HEK293 (cell line): ENCODE results near the gene TIMM17A.

Experiments
- FEZF1 ChIP-seq: fragments of 450-650 bp; formaldehyde crosslinking; IDR thresholded peaks from 2 replicates; pipeline ENCODE4 v1.5.1; 2016; ENCODE audit warnings: missing biosample characterization, missing genetic modification characterization
- GLIS1 ChIP-seq: fragments of 450-650 bp; formaldehyde crosslinking; IDR thresholded peaks from 2 replicates; pipeline ENCODE4 v1.5.1; 2016; ENCODE audit warnings: missing biosample characterization, missing genetic modification characterization
- MYNN ChIP-seq: fragments of 450-650 bp; formaldehyde crosslinking; IDR thresholded peaks from 2 replicates; pipeline ENCODE4 v1.5.1; 2016; ENCODE audit warnings: missing biosample characterization, missing genetic modification characterization, borderline replicate concordance
- OVOL3 ChIP-seq: fragments of 450-650 bp; formaldehyde crosslinking; IDR thresholded peaks from 2 replicates; pipeline ENCODE4 v1.5.1; 2016; ENCODE audit warnings: missing biosample characterization, missing genetic modification characterization
- TRIM28 ChIP-seq: IDR thresholded peaks from 2 replicates; pipeline ENCODE4 v1.6.1; 2011; ENCODE audit warnings: low read length, control low read depth, borderline replicate concordance
- ZFP37 ChIP-seq: fragments of 450-650 bp; formaldehyde crosslinking; IDR thresholded peaks from 2 replicates; pipeline ENCODE4 v1.5.1; 2016; ENCODE audit warnings: missing biosample characterization, missing genetic modification characterization
- ZFP41 ChIP-seq: fragments of 450-650 bp; formaldehyde crosslinking; IDR thresholded peaks from 2 replicates; pipeline ENCODE4 v1.5.1; 2016; ENCODE audit warnings: missing biosample characterization, missing genetic modification characterization, borderline replicate concordance
- ZIC2 ChIP-seq: fragments of 450-650 bp; formaldehyde crosslinking; IDR thresholded peaks from 2 replicates; pipeline ENCODE4 v1.5.1; 2016; ENCODE audit warnings: missing biosample characterization, missing genetic modification characterization
- ZNF132 ChIP-seq: fragments of 450-650 bp; formaldehyde crosslinking; IDR thresholded peaks from 2 replicates; pipeline ENCODE4 v1.5.1; 2017; ENCODE audit warnings: missing biosample characterization, missing genetic modification characterization, borderline replicate concordance
- ZNF16 ChIP-seq: fragments of 450-650 bp; formaldehyde crosslinking; IDR thresholded peaks from 2 replicates; pipeline ENCODE4 v1.5.1; 2016; ENCODE audit warnings: low read depth, missing biosample characterization, missing genetic modification characterization
- ZNF175 ChIP-seq: fragments of 450-650 bp; formaldehyde crosslinking; IDR thresholded peaks from 2 replicates; pipeline ENCODE4 v1.5.1; 2016; ENCODE audit warnings: missing biosample characterization, missing genetic modification characterization
- ZNF223 ChIP-seq: fragments of 450-650 bp; formaldehyde crosslinking; IDR thresholded peaks from 2 replicates; pipeline ENCODE4 v1.5.1; 2016; ENCODE audit warnings: missing biosample characterization, missing genetic modification characterization
- ZNF341 ChIP-seq: fragments of 450-650 bp; formaldehyde crosslinking; IDR thresholded peaks from 2 replicates; pipeline ENCODE4; 2016; ENCODE audit warnings: low read depth, missing biosample characterization, missing genetic modification characterization
- ZNF433 ChIP-seq: fragments of 450-650 bp; formaldehyde crosslinking; IDR thresholded peaks from 2 replicates; pipeline ENCODE4 v1.5.1; 2016; ENCODE audit warnings: missing biosample characterization, missing genetic modification characterization, low read depth
- ZNF561 ChIP-seq: fragments of 450-650 bp; IDR thresholded peaks from 2 replicates; pipeline ENCODE4 v1.5.1; 2018; ENCODE audit warnings: missing biosample characterization, missing genetic modification characterization, borderline replicate concordance
- ZSCAN23 ChIP-seq: fragments of 450-650 bp; formaldehyde crosslinking; IDR thresholded peaks from 2 replicates; pipeline ENCODE4 v1.5.1; 2016; ENCODE audit warnings: missing biosample characterization, missing genetic modification characterization
- TF ChIP-seq, protein P1 (sequence below): fragments of 450-650 bp; formaldehyde crosslinking; IDR thresholded peaks from 2 replicates; pipeline ENCODE4 v1.5.1; 2017; ENCODE audit warnings: missing biosample characterization, missing genetic modification characterization
- TF ChIP-seq, protein P2 (sequence below): fragments of 450-650 bp; formaldehyde crosslinking; IDR thresholded peaks from 2 replicates; pipeline ENCODE4 v1.5.1; 2016; ENCODE audit warnings: missing biosample characterization, missing genetic modification characterization
- TF ChIP-seq, protein P3 (sequence below): fragments of 450-650 bp; formaldehyde crosslinking; IDR thresholded peaks from 2 replicates; pipeline ENCODE4 v1.5.1; 2017; ENCODE audit warnings: missing biosample characterization, missing genetic modification characterization
- TF ChIP-seq, protein P4 (sequence below): fragments of 450-650 bp; IDR thresholded peaks from 2 replicates; pipeline ENCODE4 v1.5.1; 2018; ENCODE audit warnings: missing biosample characterization, missing genetic modification characterization
- TF ChIP-seq, protein P5 (sequence below): fragments of 450-650 bp; formaldehyde crosslinking; IDR thresholded peaks from 2 replicates; pipeline ENCODE4 v1.5.1; 2016; ENCODE audit warnings: missing biosample characterization, missing genetic modification characterization
- TF ChIP-seq, protein P6 (sequence below): fragments of 450-650 bp; formaldehyde crosslinking; IDR thresholded peaks from 2 replicates; pipeline ENCODE4 v1.5.1; 2017; ENCODE audit warnings: missing biosample characterization, missing genetic modification characterization
- TF ChIP-seq, protein P7 (sequence below): fragments of 450-650 bp; formaldehyde crosslinking; IDR thresholded peaks from 2 replicates; pipeline ENCODE4 v1.5.1; 2016; ENCODE audit warnings: missing biosample characterization, missing genetic modification characterization
- TF ChIP-seq, protein P8 (sequence below): IDR thresholded peaks from 2 replicates; pipeline ENCODE4 v1.6.1; 2011; ENCODE audit warnings: mild to moderate bottlenecking, low read depth, low read length, borderline replicate concordance

TIMM17A gene

DNA sequence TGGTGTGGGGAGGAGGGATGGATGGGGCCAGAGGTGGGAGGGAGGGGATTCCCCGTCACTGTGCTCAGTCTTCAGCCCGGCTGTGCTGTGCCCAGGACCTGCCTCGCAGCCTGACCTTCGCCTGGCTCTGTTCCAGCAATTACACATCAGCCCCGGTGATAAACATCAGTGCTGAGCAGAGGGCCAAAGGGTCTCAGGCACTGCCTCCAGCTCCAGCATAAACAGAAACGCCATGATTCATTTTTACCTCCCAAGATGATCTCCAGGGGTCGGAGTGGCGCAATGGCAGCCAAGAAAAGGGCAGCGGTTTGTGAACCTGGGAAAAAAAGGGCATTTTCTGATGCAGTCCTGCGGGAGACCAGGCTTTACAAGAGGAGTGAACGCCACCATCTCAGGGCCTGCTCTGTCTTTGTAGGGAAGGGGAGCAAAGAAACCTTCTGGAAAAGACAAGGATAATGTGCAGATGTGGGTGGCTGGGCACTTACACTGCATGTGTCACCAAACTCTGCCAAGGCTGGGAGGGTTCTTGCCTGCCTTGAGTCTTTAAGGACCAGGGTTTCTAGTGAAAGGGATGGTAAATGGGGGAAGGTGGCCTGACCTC is 38.6 kb upstream of the TIMM17A start (continued):
- TF ChIP-seq, protein P1, sequence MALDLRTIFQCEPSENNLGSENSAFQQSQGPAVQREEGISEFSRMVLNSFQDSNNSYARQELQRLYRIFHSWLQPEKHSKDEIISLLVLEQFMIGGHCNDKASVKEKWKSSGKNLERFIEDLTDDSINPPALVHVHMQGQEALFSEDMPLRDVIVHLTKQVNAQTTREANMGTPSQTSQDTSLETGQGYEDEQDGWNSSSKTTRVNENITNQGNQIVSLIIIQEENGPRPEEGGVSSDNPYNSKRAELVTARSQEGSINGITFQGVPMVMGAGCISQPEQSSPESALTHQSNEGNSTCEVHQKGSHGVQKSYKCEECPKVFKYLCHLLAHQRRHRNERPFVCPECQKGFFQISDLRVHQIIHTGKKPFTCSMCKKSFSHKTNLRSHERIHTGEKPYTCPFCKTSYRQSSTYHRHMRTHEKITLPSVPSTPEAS (tag by site-specific recombination) = no peak
- TF ChIP-seq, protein P2, sequence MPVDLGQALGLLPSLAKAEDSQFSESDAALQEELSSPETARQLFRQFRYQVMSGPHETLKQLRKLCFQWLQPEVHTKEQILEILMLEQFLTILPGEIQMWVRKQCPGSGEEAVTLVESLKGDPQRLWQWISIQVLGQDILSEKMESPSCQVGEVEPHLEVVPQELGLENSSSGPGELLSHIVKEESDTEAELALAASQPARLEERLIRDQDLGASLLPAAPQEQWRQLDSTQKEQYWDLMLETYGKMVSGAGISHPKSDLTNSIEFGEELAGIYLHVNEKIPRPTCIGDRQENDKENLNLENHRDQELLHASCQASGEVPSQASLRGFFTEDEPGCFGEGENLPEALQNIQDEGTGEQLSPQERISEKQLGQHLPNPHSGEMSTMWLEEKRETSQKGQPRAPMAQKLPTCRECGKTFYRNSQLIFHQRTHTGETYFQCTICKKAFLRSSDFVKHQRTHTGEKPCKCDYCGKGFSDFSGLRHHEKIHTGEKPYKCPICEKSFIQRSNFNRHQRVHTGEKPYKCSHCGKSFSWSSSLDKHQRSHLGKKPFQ (tag by site-specific recombination) = no peak
- no peak for TF ChIP-seq MYNN
- TF ChIP-seq TRIM28 = peak; percentile 49; the same call in 1 of the 2 replicates
- no peak for TF ChIP-seq ZNF561 (tag by site-specific recombination)
- TF ChIP-seq ZNF175 = no peak
- peak; percentile 75 for TF ChIP-seq ZNF341 (tag by site-specific recombination)
- peak; percentile 92 for TF ChIP-seq ZIC2 (tag by site-specific recombination)
- TF ChIP-seq ZNF16 = no peak
- TF ChIP-seq ZSCAN23 (tag by site-specific recombination) = no peak
- TF ChIP-seq ZFP41 (tag by site-specific recombination) = no peak
- TF ChIP-seq, protein P3, sequence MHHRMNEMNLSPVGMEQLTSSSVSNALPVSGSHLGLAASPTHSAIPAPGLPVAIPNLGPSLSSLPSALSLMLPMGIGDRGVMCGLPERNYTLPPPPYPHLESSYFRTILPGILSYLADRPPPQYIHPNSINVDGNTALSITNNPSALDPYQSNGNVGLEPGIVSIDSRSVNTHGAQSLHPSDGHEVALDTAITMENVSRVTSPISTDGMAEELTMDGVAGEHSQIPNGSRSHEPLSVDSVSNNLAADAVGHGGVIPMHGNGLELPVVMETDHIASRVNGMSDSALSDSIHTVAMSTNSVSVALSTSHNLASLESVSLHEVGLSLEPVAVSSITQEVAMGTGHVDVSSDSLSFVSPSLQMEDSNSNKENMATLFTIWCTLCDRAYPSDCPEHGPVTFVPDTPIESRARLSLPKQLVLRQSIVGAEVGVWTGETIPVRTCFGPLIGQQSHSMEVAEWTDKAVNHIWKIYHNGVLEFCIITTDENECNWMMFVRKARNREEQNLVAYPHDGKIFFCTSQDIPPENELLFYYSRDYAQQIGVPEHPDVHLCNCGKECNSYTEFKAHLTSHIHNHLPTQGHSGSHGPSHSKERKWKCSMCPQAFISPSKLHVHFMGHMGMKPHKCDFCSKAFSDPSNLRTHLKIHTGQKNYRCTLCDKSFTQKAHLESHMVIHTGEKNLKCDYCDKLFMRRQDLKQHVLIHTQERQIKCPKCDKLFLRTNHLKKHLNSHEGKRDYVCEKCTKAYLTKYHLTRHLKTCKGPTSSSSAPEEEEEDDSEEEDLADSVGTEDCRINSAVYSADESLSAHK (tag by site-specific recombination) = no peak
- TF ChIP-seq ZNF433 (tag by site-specific recombination) = no peak
- no peak for TF ChIP-seq ZFP37 (tag by site-specific recombination)
- TF ChIP-seq ZNF223 (tag by site-specific recombination) = no peak
- TF ChIP-seq, protein P4, sequence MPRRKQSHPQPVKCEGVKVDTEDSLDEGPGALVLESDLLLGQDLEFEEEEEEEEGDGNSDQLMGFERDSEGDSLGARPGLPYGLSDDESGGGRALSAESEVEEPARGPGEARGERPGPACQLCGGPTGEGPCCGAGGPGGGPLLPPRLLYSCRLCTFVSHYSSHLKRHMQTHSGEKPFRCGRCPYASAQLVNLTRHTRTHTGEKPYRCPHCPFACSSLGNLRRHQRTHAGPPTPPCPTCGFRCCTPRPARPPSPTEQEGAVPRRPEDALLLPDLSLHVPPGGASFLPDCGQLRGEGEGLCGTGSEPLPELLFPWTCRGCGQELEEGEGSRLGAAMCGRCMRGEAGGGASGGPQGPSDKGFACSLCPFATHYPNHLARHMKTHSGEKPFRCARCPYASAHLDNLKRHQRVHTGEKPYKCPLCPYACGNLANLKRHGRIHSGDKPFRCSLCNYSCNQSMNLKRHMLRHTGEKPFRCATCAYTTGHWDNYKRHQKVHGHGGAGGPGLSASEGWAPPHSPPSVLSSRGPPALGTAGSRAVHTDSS (tag by site-specific recombination) = no peak
- TF ChIP-seq ZNF132 (tag by site-specific recombination) = no peak
- peak; percentile 91 for TF ChIP-seq GLIS1 (tag by site-specific recombination)
- TF ChIP-seq, protein P5, sequence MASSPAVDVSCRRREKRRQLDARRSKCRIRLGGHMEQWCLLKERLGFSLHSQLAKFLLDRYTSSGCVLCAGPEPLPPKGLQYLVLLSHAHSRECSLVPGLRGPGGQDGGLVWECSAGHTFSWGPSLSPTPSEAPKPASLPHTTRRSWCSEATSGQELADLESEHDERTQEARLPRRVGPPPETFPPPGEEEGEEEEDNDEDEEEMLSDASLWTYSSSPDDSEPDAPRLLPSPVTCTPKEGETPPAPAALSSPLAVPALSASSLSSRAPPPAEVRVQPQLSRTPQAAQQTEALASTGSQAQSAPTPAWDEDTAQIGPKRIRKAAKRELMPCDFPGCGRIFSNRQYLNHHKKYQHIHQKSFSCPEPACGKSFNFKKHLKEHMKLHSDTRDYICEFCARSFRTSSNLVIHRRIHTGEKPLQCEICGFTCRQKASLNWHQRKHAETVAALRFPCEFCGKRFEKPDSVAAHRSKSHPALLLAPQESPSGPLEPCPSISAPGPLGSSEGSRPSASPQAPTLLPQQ (tag by site-specific recombination) = no peak
- TF ChIP-seq, protein P6, sequence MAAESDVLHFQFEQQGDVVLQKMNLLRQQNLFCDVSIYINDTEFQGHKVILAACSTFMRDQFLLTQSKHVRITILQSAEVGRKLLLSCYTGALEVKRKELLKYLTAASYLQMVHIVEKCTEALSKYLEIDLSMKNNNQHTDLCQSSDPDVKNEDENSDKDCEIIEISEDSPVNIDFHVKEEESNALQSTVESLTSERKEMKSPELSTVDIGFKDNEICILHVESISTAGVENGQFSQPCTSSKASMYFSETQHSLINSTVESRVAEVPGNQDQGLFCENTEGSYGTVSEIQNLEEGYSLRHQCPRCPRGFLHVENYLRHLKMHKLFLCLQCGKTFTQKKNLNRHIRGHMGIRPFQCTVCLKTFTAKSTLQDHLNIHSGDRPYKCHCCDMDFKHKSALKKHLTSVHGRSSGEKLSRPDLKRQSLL (tag by site-specific recombination) = peak; percentile 43; the same call in 1 of the 2 replicates
- TF ChIP-seq OVOL3 = no peak
- TF ChIP-seq FEZF1 (tag by site-specific recombination) = peak; percentile 66
- TF ChIP-seq, protein P7, sequence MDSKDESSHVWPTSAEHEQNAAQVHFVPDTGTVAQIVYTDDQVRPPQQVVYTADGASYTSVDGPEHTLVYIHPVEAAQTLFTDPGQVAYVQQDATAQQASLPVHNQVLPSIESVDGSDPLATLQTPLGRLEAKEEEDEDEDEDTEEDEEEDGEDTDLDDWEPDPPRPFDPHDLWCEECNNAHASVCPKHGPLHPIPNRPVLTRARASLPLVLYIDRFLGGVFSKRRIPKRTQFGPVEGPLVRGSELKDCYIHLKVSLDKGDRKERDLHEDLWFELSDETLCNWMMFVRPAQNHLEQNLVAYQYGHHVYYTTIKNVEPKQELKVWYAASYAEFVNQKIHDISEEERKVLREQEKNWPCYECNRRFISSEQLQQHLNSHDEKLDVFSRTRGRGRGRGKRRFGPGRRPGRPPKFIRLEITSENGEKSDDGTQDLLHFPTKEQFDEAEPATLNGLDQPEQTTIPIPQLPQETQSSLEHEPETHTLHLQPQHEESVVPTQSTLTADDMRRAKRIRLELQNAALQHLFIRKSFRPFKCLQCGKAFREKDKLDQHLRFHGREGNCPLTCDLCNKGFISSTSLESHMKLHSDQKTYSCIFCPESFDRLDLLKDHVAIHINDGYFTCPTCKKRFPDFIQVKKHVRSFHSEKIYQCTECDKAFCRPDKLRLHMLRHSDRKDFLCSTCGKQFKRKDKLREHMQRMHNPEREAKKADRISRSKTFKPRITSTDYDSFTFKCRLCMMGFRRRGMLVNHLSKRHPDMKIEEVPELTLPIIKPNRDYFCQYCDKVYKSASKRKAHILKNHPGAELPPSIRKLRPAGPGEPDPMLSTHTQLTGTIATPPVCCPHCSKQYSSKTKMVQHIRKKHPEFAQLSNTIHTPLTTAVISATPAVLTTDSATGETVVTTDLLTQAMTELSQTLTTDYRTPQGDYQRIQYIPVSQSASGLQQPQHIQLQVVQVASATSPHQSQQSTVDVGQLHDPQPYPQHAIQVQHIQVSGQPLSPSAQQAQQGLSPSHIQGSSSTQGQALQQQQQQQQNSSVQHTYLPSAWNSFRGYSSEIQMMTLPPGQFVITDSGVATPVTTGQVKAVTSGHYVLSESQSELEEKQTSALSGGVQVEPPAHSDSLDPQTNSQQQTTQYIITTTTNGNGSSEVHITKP (tag by site-specific recombination) = no peak
- TF ChIP-seq, protein P8, sequence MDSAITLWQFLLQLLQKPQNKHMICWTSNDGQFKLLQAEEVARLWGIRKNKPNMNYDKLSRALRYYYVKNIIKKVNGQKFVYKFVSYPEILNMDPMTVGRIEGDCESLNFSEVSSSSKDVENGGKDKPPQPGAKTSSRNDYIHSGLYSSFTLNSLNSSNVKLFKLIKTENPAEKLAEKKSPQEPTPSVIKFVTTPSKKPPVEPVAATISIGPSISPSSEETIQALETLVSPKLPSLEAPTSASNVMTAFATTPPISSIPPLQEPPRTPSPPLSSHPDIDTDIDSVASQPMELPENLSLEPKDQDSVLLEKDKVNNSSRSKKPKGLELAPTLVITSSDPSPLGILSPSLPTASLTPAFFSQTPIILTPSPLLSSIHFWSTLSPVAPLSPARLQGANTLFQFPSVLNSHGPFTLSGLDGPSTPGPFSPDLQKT = no peak
